SK-MEL-5 (cell line): ENCODE measurements around the gene GPR25. TPM values are rescaled to one million over a fixed set of nuclear protein-coding genes. Genes with fewer than 3 reads are reported as not detected.

Experiments used
- DNase-seq: peaks from one replicate; pipeline ENCODE4 v3.0.0-alpha.2; 2016; ENCODE audit warnings: low read depth, low spot score
- in situ Hi-C: cut with HindIII; loops from 2 replicates; pipeline ENCODE4 v1.10.0; 2016; ENCODE audit warnings: low sequenced_read_pairs, high pct_unique_total_duplicates, low pct_unique_long_range_greater_than_20kb
- total RNA-seq: library from RNA; depleted of rRNA; stranded (reverse); fragments of >200 nt; shearing (Covaris generic); gene quantifications from 2 replicates; pipeline ENCODE4 v1.2.3, GENCODE V29; 2014; rRNA removed

The GPR25 gene
- total RNA-seq, 1 experiment from 2014 or later: not detected

GRCh38 chr1:200921571-200922110 is 48.9 kb downstream of the GPR25 start:
- DNase-seq: no peak
- in situ Hi-C loops: no loop called here

- in situ Hi-C loops: no loop called here
Observed at GRCh38 chr1:200922406-200922805, 49.6 kb downstream of the GPR25 start.

DNA sequence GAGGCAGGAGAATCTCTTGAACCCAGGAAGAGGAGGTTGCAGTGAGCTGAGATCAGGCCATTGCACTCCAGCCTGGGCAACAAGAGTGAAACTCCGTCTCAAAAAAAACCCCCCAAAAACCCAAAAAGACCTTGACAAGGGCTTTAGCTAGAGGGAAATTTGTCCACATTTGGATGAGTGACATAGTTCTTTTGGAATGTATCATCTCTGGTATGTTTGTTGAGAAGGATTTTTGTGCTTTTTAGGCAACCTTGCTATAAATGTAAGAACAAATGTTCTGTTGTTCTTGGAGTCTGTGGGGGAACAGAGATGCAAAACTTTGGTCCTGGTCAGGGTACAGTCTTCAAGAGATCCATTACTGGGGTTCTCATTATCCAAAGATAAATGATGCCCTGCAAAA is 50.8 kb downstream of the GPR25 start:
- in situ Hi-C loops: no loop called here
- DNase-seq: no peak

More at GRCh38 chr1:200922406-200922805, 49.6 kb downstream of the GPR25 start:
- DNase-seq: no peak

Other genes starting within 250 kb of the GPR25 start
- gene DDX59, start 203.1 kb upstream of the GPR25 start, total RNA-seq: 32.4 and 36.7 TPM in 2 replicates
- 26.6 and 32.8 TPM in 2 replicates for gene CAMSAP2, start 134.1 kb upstream of the GPR25 start, total RNA-seq
- not detected in 2 replicates for gene INAVA, start 21.9 kb downstream of the GPR25 start, total RNA-seq
- gene KIF21B, start 150.7 kb downstream of the GPR25 start, total RNA-seq: 0.74 and 0.85 TPM in 2 replicates
- gene CACNA1S, start 239.4 kb downstream of the GPR25 start, total RNA-seq: 0.05 TPM in 1 of 2 replicates, not detected in the other